GM19452 (cell line): ENCODE measurements around the gene KRTAP6-2.

Experiments used
- ATAC-seq: cut with Tn5 transposase; IDR thresholded peaks from one replicate; pipeline ENCODE4 v1.9.1; 2021; ENCODE audit not compliant: unreplicated experiment

Gene KRTAP6-2, protein sequence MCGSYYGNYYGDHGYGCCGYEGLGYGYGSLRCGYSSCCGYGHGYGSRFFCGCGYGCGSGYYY

DNA sequence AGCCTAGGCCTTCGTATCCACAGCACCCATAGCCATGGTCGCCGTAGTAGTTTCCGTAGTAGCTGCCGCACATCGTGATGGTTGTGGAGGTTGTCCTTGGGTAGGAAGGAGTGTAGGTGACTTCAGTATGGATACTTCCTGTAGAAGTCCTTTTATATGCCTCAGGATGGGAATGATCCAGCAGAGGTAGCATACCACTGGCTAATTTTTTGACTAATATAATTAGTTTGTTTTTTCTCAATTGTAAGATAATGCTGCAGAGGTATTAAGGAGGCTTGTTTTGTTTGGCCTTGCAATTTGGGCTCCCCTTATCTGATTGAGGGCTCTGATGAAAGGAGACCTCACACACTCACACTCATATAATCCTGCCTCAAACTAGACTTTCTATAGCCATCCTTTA is at the start of gene KRTAP6-2:
TSS of gene KRTAP6-2 (minus strand) at position 101 of the 400 bp plus-strand sequence. CDS start at position 73, 28 bp downstream.
- ATAC-seq, result no peak

DNA sequence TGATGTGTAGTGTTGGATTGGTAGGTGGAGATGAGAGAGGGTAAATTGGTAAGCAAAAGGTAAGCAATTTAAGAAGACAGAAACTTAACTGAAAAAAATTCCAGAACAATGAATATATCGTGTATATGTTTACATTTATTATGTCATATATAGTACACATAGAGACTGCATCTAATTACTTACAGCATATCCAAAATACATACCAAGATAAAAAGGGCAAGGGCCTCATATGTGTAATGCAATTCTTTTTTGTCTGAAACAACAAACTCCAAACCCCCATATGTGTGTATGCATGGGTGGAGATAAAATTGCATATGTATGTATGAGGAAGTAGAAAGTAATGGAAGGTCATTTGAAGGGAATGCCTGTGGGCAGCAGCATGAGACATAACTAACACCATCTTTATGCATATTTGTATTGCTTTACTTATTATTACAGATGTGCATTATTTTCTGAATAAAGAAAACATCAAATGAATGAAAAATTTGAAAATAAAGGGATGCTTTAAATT is 48.3 kb upstream of the KRTAP6-2 start:
- no peak for ATAC-seq

GRCh38 chr21:30642564-30642963 is 43.9 kb upstream of the KRTAP6-2 start, which contains the start of gene KRTAP20-3:
Gene KRTAP20-3, plus strand, starts transcription at chr21:30642864.
- ATAC-seq, result no peak

- no peak for ATAC-seq
Measured at GRCh38 chr21:30638686-30639085, 40.0 kb upstream of the KRTAP6-2 start.

DNA sequence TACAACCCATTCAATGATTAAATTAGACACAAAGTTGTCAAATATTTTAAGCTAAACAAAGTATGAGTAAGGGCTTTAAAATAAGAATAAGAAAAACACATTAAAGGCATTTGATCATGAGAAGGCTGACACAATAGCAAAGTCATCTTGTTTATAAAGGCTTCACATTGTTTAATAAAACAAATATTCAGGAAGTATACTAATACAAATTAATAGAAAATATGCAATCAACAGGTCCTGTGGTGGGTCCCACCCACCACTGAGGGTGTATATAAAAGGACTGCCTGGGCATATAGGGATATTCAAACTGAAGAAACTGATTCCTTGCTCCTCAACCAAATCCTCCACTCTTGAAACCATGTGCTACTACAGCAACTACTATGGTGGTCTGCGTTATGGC is 36.2 kb upstream of the KRTAP6-2 start, which contains the start of gene KRTAP20-2:
TSS of gene KRTAP20-2 (plus strand) at position 301 of the 400 bp plus-strand sequence. CDS start at position 359, 58 bp downstream.
- no peak for ATAC-seq

- no peak for ATAC-seq
Measured at GRCh38 chr21:30629200-30629599, 30.5 kb upstream of the KRTAP6-2 start.

- no peak for ATAC-seq
Measured at GRCh38 chr21:30628109-30628508, 29.4 kb upstream of the KRTAP6-2 start.

DNA sequence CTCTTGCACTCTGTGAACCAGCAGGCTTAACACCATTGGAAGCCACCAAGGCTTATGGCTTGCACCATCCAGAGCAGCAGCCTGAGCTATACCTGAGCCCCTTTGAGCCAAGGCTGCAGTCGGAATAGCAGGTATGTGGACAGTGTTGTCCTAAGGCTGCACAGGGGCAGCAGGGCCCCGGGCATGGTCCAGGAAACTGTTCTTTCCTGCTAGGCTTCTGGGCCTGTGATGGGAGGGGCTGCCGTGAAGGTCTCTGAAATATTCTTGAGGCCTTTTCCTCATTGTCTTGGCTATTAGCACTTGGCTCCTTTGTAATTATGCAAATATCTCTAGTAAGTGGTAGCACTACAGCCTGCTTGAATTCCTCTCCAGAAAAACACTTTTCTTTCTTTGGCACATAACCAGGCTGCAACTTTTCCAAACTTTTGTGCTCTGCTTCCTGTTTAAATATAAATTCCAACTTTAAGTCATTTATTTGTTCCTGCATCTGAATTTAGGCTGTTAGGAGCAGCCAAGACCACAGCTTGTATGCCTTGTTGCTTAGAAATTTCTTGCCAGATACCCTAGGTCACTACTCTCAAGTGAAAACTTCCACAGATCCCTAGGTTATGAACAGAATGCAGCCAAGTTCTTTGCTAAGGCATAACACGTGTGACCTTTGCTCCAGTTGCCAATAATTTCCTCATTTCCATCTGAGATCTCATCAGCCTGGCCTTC is 26.9 kb upstream of the KRTAP6-2 start:
- no peak for ATAC-seq

DNA sequence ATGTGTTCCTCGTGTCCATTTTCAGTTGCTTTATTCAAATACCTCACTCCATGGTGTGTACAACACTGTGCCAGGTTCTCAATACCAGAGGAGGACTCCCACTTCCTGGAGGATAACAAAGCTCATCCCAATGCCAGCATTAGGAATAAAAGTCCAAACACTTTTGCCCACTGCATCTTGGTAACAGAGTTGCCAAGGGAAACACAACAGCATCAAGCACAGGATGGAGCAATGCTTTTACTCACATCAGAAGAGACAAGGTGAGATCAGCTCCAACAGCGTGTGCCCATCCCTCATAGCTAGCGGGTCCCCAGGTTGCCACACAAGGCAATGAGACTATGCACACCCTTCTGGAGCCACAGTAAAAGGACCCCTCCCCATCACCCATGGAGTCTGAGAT is 24.7 kb upstream of the KRTAP6-2 start:
- ATAC-seq, result no peak

GRCh38 chr21:30620522-30620921 is 21.8 kb upstream of the KRTAP6-2 start, which contains the start of gene KRTAP20-4:
Gene KRTAP20-4, plus strand, starts transcription at chr21:30620627.
- ATAC-seq, result no peak

- no peak for ATAC-seq
Measured at GRCh38 chr21:30620080-30620479, 21.4 kb upstream of the KRTAP6-2 start.

DNA sequence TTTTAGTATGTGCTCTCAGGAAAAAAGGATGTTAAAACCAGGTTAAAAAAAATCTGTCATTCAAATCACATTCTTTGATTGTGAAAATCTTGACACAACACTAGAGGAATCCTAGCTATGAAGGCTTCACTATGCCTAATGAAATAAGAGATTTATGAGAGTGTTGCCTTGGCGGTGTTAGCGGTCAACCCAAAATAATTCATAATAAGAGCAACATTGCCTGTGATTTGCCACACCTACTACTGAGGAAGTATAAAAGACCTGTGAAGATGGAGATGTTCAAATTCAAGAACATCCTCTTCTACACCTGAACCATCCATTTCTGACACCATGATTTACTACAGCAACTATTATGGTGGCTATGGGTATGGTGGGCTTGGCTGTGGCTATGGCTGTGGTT is 17.4 kb upstream of the KRTAP6-2 start, which contains the start of gene KRTAP20-1:
TSS of gene KRTAP20-1 (plus strand) at position 301 of the 400 bp plus-strand sequence. CDS start at position 331, 30 bp downstream.
- no peak for ATAC-seq

DNA sequence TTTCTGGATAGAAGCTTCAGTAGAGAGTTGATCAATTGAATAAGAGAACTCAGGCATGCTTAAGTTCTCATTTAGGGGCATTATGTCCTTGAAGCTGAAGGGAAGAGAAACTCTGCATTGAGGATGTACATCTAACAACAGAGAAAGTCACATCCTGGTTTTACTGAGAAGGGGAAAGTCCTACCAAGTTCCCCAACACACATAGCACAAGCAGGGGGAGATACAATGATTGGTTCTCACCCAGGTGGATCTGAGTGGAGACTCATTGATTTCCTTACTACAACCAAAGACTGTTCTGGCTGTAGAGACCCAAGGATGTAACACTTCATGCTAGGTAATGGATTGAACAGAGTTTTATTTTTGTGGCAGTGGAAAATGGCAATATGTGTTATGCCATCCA is 16.5 kb upstream of the KRTAP6-2 start:
- no peak for ATAC-seq

GRCh38 chr21:30613836-30614235 is 15.1 kb upstream of the KRTAP6-2 start, which contains the start of gene KRTAP6-1:
Gene KRTAP6-1, minus strand, starts transcription at chr21:30613930. Its CDS starts 26 bp downstream, at chr21:30613904.
- no peak for ATAC-seq

DNA sequence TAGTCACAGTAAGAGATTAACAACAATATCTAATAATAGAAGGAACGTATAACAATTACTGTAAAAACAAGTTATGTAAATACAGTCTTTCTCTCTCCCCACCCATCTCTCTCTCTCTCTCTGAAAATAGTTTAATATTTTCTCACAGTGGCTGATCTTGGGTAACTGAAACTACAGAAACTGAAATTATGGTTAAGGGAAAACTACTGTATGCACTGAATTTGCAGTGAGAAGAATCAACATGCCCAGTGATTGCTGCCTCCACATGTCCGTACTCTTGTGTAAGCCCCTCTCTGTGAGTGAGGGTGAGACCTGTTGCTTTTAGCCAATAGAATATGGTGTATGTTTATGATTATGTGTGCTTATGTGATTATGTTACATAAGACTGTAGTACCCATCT is 13.4 kb upstream of the KRTAP6-2 start:
- ATAC-seq, result no peak

- no peak for ATAC-seq
Measured at GRCh38 chr21:30605968-30606367, 7.3 kb upstream of the KRTAP6-2 start.

DNA sequence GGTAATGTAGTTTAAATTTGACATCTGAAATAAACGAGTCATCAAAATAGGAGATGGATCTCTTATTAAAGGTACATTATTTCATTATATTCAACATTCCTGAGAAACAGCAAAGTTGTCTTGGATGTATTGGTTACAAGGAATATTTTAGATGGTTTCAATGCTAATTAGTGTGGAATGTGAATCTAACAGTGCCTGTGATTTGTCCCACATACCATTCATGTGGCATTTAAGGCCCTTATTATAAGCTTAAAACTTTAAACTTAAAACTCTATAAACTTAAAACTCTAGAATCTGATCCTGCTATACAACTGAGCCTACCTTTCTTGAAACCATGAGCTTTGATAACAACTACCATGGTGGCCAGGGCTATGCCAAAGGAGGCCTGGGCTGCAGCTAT is 2.1 kb upstream of the KRTAP6-2 start, which contains the start of gene KRTAP22-1:
TSS of gene KRTAP22-1 (plus strand) at position 301 of the 400 bp plus-strand sequence.
- ATAC-seq, result no peak

DNA sequence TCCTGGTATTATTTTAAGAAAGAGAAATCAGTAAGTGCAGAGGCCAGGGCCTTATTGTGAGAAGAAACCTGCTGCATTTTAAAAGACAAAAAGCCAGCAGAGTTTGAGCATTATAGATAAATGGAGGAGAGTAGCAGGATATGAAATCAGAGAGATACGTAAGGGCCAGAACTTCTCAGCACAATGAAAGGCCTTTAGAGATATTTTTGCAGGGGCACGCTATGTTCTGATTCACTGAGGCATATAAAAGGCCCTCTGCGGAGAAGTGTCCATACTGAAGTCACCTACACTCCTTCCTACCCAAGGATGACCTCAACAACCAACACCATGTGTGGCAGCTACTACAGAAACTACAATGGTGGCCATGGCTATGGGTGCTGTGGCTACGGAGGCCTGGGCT is 6.6 kb downstream of the KRTAP6-2 start, which contains the start of gene KRTAP6-3:
TSS of gene KRTAP6-3 (plus strand) at position 301 of the 400 bp plus-strand sequence. CDS start at position 307, 6 bp downstream.
- ATAC-seq, result no peak

DNA sequence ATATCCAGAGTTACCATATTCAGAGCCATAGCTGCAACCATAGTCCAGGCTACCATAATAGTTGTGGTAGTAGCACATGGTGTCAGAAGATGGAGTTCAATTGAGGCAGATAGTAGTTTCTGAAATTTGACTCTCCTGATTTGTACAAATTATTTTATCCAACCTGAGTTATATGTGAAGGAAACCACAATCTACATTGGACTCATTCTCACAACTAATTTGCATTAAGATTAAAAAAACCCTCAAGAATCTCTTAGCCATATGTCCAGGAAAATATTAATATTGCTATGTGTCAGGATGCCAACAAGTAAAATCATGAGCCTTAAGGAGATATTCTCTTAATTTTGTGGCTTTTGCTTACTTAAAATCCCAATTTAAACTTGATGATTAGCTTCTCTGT is 8.4 kb downstream of the KRTAP6-2 start, which contains the start of gene KRTAP22-2:
TSS of gene KRTAP22-2 (minus strand) at position 101 of the 400 bp plus-strand sequence.
- no peak for ATAC-seq

- ATAC-seq, result no peak
Measured at GRCh38 chr21:30582870-30583269, 15.8 kb downstream of the KRTAP6-2 start.

GRCh38 chr21:30580132-30580531 is 18.6 kb downstream of the KRTAP6-2 start:
- no peak for ATAC-seq

- no peak for ATAC-seq
Measured at GRCh38 chr21:30579346-30579745, 19.4 kb downstream of the KRTAP6-2 start.
